HG03097 (cell line): ENCODE results near the gene URM1.
"Not testable (repeated sequence)": the region's sequence is repeated elsewhere in the genome, so short reads cannot be mapped to it uniquely, and the experiment has no call there.

ENCODE experiments used
- ATAC-seq: cut with Tn5 transposase; IDR thresholded peaks from one replicate; pipeline ENCODE4 v1.9.1; 2021; ENCODE audit not compliant: unreplicated experiment, low FRiP score

The URM1 gene

DNA sequence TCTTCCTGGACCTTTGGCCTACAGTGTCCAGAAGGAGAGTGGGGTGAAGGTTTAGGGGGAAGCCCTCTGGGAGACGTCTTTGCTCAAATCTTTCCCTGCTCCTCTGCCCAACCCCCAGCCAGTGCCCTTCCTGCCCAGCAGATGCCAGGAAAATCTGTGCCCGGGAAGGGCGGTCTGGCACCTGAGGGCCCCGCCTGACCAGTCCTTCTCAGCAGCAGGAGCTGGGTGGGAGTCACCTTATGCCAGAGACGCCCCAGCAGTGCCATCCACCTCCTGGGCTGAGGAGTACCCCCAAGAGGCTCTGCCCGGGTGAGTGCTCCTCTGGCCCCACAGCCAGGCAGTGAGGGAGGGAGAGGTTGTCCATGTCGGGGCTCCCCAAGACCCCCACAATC lies 34.6 kb downstream of the URM1 start:
- ATAC-seq, result no peak

DNA sequence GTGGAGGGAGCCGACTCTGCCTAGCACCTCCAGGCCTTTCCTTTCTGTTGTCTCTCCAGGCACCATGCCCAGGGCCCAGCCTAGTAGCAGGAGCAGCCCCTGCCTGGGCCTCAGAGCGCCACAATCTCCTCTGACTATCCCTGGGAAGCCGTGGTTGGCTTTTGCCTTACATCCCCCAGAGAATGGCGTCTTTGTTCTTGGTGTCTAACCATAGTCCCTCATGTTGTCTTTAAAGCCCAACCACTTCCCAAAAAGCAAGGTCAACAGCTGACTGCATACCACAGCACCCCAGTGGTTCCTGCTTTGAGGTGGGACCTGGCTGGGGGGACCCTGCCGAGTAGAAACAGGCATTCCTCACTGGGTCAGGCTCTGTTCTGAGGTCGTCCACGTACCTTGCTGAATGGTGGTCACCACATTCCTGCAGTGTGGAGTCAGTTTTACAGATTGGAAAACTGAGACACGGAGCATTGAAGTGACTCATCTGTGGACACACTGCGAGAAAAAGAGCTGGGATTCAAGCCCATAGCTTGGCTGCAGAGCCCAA lies 35.7 kb downstream of the URM1 start:
- no peak for ATAC-seq

DNA sequence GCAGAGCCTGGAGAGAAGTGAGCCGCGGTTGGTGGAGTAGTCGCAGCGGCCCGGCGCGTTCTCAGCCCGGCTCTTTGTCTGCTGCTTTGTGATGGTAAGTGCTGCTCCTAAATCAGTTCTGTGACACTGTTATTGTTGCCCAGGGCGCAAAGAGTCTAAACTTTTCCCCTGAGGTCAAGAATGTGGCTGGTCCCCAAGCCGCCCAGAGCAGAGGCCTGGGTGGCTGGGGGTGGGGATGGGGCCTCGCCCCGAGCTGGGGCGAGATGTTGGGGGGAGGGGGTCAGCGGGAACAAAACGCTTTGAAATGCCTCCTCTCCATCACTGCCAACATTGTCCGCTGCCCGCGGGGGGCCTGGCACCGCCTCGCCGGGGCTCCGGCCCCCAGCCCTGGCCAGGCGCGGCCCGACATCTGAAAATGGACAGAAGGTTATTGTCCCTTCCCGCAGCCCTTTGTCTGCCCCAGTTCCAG lies 37.8 kb downstream of the URM1 start:
- ATAC-seq, result no peak

- ATAC-seq, result no peak
These were observed 38.3 kb downstream of the URM1 start for GRCh38 chr9:128409450-128409849.

GRCh38 chr9:128409978-128410377 lies 38.8 kb downstream of the URM1 start:
- ATAC-seq, result no peak

- no peak for ATAC-seq
These were observed 40.4 kb downstream of the URM1 start for GRCh38 chr9:128411364-128412119.

DNA sequence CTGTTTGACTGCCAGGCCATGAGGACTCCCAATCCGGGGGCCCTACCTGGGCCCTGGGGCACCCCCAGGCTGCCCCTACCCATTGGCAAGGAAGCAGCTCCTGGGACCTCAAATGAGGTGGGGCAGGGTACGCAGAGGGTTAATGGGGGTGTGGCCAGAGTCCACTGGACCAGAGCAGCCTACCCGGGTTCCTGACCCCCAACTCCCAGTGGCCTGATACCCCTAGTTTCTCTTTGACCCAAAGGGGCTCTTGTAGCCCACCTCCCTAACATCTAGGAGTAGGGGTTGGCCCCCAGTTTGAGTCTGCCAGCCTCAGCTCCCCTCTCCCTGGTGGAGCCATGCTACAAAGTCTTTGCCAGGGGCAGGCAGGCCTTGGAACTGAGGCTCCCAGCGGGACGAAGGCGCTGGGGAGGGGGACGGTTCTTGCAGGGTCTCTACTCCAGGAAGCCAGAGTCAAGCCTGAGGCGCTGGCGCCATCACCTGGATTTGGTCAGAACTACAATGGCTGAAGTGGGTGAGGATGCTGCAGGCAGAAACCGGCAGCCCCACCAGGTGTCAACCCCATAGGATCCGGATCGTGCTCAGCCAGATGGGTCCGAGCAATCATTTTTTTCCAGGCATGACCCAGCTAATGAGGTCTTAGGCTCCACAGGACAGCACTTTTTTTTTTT lies 41.1 kb downstream of the URM1 start:
- no peak for ATAC-seq

DNA sequence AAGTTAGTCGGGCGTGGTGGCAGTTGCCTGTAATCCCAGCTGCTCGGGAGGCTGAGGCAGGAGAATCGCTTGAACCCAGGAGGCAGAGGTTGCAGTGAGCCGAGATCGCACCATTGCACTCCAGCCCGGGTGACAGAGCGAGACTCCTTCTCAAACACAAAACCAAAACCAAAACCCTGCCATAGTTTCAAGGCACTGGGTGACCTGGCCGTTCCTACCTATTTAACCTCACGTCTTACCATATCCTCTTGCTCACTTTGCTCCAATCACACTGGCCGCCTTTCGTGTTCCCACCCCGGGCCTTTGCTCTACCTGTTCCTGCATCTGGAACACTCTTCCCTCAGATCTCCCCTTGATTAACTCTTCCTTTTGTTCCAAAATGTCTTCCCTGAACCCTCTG lies 42.6 kb downstream of the URM1 start:
- ATAC-seq, result not testable (repeated sequence)

GRCh38 chr9:128414461-128414860 lies 43.3 kb downstream of the URM1 start:
- ATAC-seq, result no peak

DNA sequence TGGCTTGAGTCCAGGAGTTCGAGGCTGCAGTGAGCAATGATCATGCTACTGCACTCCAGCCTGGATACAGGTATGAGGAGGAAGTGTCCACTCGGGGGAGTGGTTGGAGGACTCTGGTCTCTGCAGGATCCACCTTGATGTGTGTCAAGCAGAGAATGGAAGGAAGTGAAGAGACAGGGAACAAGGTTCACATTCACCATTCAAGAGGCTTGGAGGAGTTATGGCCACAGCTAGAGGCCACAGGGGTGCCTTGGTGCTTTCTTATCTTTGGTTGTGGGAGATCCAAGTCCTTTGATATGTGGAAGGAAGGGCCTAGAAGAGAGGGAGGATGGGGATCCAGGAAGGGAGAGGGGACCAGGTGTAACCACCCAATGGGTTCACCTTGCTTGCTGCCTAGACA lies 44.1 kb downstream of the URM1 start:
- ATAC-seq, result no peak

GRCh38 chr9:128416014-128416413 lies 44.8 kb downstream of the URM1 start:
- no peak for ATAC-seq

- ATAC-seq, result no peak
These were observed 45.4 kb downstream of the URM1 start for GRCh38 chr9:128416432-128417019.

DNA sequence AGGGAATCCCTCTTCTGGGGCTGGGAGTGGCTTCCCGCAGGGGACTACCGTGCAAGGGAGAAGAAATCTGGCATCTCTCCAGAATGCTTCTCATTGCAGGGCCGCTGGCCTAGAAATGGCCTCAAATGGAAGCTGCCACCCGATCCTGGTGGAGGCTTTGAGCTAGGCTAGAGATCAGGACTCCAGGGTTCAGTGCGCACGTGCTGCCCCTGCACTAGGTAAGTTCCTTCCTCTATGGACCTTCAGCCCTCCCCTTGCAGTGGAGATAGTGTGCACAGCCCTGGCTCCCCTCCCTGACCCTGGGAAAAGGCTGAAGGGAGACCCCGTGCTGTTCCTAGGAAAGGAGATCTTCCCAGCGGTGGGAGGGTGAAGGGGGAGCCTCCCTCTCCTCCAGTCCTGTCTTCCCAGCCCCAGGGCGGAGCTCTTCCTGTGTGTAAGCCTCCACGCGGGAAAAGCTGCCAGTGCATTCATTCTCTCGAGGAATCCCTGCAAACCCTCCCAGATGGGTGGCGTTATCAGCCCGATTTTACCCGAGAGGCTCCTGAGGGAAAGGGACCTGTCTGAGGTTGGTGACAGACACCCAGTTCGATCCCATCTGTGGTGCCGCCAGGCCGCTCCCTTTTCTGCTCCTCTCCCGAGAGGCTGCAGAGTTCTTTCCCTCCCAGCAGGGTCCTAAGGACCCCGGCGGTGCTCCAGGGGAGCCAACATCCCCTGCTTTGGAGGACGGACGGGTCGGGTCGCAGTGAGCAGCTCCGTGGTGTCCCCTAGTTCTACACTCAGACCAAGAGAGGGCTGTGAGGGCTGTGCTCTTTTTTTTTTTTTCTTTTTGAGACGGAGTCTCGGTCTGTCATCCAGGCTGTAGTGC lies 48.1 kb downstream of the URM1 start:
- no peak for ATAC-seq

- peak; percentile 64 for ATAC-seq
These were observed 49.0 kb downstream of the URM1 start for GRCh38 chr9:128420060-128420650.

GRCh38 chr9:128420651-128421481 lies 49.7 kb downstream of the URM1 start, which contains the start of gene CERCAM:
TSS of gene CERCAM (plus strand) at chr9:128420857. CDS start at chr9:128420878, 21 bp downstream.
- ATAC-seq, result peak; percentile 57

GRCh38 chr9:128421482-128421996 lies 50.4 kb downstream of the URM1 start:
- no peak for ATAC-seq

DNA sequence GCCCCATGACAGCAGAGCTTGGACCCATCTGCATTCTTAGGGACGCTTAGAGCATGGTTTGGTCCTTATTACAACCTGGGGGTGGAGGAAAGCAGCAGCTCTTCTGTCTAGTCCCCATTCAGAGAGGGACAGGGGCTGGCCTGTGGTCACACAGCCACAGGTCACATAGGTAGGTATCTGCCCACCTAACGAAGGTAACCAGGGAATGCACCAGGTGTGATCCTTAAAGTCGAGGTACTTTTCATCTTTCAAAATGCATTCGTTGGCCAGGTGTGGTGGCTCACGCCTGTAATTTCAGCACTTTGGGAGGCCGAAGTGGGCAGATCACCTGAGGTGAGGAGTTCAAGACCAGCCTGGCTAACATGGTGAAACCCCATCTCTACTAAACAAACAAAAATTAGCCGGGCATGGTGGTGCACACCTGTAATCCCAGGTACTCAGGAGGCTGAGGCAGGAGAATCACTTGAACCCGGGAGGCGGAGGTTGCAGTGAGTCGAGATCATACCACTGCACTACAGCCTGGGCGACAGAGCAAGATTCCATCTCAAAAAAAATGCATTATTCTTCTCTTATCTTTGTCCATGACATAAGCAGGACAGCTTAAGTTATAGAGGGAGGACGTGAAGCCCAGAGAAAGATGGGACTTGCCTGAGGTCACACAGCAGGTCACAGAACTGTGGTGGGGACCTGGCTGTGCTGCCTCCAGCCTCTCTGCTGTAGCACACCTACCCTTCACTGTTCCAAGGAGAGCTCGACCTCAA lies 51.0 kb downstream of the URM1 start:
- ATAC-seq, result not testable (repeated sequence)

DNA sequence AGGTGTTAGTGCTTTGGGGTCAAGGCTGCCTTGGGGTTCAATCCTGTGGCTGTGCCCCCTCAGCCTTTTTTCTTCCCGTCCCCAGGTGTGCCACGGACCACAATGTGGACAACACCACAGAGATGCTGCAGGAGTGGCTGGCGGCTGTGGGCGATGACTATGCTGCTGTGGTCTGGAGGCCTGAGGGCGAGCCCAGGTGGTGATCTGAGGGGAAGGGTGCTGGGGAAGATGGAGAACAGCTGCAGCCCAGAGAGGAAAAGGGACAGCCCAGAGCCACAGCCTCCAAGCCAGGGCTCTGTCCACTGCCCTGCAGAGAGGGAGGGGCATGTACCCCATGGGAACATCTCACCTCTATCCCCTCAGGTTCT lies 51.6 kb downstream of the URM1 start:
- ATAC-seq, result no peak
